ENCODE measurements around the gene SOCS3.
A peak's percentile ranks its signal among the peaks of the same experiment; 100 is the strongest.

The SOCS3 gene

GRCh38 chr17:78390241-78391050 is 30.6 kb upstream of the SOCS3 start:
- peak; percentile 90 for DNase-seq (ENCODE audit: low spot score)

GRCh38 chr17:78387977-78388941 is 28.4 kb upstream of the SOCS3 start:
- DNase-seq (ENCODE audit: low spot score), result no peak

GRCh38 chr17:78384479-78385175 is 24.8 kb upstream of the SOCS3 start:
- no peak for DNase-seq (ENCODE audit: low spot score)

- DNase-seq (ENCODE audit: low spot score), result peak; percentile 68
Measured at GRCh38 chr17:78383725-78384471, 24.0 kb upstream of the SOCS3 start.

DNA sequence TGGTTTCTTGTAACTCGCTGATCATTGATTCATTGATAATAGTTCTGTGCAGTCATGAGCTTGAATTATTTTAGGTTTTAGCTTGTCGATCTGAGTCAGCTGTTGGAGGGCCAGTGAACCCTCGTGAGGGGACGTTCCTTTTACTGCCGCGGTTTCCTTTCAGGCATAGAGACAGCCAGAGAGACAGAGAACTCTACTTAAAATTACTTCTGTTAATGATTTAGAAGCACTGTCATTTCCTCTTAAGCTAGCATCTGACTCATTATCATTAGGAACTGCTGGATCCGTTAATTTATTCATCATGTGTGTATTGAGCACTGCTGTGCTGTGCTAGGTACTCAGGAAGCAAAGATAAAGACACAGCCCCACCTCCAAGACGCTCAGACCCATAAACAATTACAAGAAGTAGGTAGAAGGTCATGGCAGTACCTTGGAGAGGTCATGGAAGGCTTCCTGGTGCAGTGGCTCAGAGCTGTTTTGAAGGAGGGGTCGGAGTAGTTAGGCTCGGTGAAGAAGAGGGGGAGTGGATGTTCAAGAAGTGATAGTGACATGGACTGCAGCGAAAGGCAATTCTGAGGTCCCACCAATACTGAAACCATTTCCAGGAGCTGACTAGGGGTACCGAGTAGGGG is 21.8 kb upstream of the SOCS3 start:
- no peak for DNase-seq (ENCODE audit: low spot score)

DNA sequence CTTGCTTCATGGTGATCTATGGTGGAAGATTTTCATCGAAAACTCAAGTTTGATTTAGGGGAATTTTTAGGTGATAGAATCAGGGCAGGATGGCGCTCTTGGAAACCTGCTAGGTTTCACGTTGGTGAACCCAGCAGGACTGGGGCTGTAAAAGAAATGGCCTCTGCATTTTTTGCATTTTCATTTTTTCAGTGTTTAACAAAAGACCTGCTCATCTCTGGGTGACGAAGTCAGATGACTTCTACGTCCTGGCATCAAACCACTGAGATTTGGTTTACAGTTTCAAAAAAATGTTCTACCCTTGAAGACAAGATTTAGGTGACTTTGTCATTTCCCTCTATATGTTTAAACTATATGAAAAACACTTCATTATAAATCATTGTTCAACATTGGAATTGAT is 20.5 kb upstream of the SOCS3 start:
- DNase-seq (ENCODE audit: low spot score), result no peak

GRCh38 chr17:78379131-78379491 is 19.2 kb upstream of the SOCS3 start:
- no peak for DNase-seq (ENCODE audit: low spot score)

GRCh38 chr17:78378225-78379130 is 18.6 kb upstream of the SOCS3 start, which contains the start of gene PGS1:
TSS of gene PGS1 (plus strand) at chr17:78378649. CDS start at chr17:78378666, 17 bp downstream.
- DNase-seq (ENCODE audit: low spot score), result peak; percentile 97

DNA sequence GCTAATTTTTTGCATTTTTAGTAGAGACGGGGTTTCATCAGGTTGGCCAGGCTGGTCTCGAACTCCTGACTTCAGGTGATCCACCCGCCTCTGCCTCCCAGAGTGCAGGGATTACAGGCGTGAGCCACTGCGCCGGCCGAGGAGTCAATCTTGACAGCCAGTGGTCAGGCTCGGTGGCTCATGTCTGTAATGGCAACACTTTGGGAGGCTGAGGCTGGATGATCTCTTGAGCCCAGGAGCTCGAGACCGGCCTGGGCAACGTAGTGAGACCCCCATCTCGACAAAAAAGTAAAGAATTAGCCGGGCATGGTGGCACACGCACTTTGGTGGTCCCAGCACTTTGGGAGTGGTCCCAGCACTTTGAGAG is 18.0 kb upstream of the SOCS3 start:
- no peak for DNase-seq (ENCODE audit: low spot score)

GRCh38 chr17:78376161-78376560 is 16.3 kb upstream of the SOCS3 start:
- no peak for DNase-seq (ENCODE audit: low spot score)

- DNase-seq (ENCODE audit: low spot score), result no peak
Measured at GRCh38 chr17:78375401-78376151, 15.7 kb upstream of the SOCS3 start.

DNA sequence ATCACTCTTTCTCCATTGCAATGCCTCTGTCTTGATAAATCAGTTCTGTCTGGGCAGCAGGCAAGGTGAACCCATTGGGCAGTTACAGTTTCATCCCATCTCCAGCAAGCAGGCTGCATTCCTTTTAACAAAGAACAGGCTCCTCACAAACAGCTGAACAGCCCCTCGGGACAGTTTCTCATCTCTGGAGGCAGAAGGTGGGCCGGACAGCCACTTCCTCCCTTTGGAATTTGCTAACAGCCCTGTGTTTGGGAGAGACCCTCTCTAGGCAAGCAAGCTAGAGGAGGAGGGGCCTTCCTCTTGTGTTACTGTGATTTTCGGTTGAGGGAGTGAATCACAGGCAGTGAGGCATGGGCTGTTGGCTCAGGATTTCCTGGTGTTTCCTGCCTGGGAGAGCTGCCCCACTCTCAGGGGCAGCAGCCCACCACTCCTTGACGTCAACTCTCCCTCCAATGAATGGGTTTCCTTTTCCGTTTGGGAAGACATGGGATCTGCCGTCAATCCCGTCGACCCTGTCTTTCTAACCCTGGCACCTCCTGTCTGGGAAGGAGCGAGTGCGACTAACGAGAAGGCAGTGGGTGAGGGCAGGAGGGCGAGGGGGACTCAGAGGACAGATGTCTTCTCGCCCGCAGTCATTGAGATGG is 14.9 kb upstream of the SOCS3 start:
- no peak for DNase-seq (ENCODE audit: low spot score)

- no peak for DNase-seq (ENCODE audit: low spot score)
Measured at GRCh38 chr17:78374189-78374588, 14.3 kb upstream of the SOCS3 start.

DNA sequence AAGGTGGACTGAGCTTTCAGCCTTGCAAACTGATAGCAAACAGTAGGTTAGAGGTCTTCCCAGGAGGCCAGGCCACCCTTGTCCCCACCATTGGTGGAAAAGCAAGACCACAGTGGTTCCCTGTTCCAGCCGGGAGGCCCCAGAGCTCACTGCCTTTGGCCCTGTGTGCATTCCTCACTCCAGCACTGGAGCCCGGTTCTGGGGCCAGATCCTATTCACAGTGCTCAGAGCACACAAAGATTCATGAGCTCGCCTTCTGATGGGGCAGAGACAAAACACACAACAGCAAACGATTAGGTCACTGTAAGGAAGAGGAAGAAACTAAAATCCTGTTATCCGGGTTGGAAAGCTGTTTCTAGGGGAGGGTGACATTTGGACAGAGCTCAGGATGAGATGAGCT is 13.0 kb upstream of the SOCS3 start:
- no peak for DNase-seq (ENCODE audit: low spot score)

- no peak for DNase-seq (ENCODE audit: low spot score)
Measured at GRCh38 chr17:78371056-78371455, 11.2 kb upstream of the SOCS3 start.

- no peak for DNase-seq (ENCODE audit: low spot score)
Measured at GRCh38 chr17:78369791-78370381, 10.0 kb upstream of the SOCS3 start.

- no peak for DNase-seq (ENCODE audit: low spot score)
Measured at GRCh38 chr17:78368854-78369495, 9.1 kb upstream of the SOCS3 start.

DNA sequence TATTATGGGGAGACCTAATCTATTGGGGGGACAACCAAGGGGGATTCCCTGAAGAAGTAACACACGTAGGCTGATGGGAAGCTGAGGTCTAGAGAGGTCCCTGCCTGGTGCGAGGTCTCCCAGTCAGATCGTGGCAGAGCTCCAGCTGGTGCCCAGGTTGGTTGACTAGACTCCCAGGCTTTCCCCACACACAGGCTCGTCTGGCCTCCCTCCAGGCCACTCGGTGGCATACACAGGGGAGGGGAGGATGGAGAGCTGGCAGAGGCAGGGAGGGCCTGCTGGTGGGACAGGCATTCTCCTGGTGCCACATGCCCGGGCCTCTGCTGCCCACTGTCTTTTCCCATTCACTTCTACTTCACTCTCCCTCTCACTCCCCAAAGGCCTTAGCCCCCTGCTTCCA is 8.5 kb upstream of the SOCS3 start:
- no peak for DNase-seq (ENCODE audit: low spot score)
